Measurements from ENCODE around the gene ORAI3.
A peak's percentile ranks its signal among the peaks of the same experiment; 100 is the strongest.

The ORAI3 gene

GRCh38 chr16:30948667-30949649 is at the start of gene ORAI3:
Gene ORAI3 (plus strand): TSS chr16:30949068. CDS start chr16:30949290, 222 bp downstream.
- H3K4me3 ChIP-seq (ENCODE audit: low read depth, low read length), result peak within 1 kb of the TSS; percentile 84
- no peak for DNase-seq (ENCODE audit: low read depth)
- TF ChIP-seq, protein P1, sequence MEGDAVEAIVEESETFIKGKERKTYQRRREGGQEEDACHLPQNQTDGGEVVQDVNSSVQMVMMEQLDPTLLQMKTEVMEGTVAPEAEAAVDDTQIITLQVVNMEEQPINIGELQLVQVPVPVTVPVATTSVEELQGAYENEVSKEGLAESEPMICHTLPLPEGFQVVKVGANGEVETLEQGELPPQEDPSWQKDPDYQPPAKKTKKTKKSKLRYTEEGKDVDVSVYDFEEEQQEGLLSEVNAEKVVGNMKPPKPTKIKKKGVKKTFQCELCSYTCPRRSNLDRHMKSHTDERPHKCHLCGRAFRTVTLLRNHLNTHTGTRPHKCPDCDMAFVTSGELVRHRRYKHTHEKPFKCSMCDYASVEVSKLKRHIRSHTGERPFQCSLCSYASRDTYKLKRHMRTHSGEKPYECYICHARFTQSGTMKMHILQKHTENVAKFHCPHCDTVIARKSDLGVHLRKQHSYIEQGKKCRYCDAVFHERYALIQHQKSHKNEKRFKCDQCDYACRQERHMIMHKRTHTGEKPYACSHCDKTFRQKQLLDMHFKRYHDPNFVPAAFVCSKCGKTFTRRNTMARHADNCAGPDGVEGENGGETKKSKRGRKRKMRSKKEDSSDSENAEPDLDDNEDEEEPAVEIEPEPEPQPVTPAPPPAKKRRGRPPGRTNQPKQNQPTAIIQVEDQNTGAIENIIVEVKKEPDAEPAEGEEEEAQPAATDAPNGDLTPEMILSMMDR (IDR thresholded peaks at IDR 0.05; ENCODE audit: low read depth, low read length, missing control alignments), result no peak

DNA sequence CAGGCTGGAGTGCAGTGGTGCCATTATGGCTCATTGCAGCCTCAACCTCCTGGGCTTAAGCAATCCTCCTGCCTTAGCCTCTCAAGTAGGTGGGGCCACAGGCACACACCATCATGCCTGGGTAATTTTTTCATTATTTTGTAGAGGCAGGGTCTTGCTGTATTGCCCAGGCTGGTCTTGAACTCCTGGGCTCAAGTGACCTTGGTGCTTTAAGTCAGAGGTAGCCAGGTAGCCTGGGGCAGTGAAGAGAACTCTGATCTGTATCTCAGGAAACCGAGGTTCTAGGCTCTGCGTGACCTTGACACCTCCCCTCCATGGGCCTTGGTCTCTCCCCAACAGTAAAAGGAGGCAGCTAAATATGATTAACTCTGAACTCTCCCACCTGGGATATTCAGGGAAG is 49.1 kb upstream of the ORAI3 start:
- DNase-seq (ENCODE audit: low read depth), result no peak
- no peak overlapping the region for H3K4me3 ChIP-seq (ENCODE audit: low read depth, low read length)
- TF ChIP-seq, protein P1 (IDR thresholded peaks at IDR 0.05; ENCODE audit: low read depth, low read length, missing control alignments), result no peak

DNA sequence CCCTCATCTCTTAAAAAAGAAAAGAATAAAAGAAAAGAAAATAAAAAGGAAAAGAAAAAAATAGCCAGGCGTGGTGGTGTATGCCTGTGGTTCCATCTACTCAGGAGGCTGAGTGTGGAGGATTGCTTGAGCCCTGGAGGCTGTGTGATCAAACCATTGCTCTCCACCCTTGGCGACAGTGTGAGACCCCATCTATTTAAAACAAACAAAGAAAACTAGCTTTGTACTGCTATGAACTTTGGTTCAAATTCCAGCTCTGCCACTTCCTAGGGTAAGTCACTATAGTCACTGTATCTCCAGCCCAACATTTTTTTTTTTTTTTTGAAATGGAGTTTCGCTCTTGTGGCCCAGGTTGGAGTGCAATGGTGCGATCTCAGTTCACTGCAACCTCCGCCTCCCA is 48.3 kb upstream of the ORAI3 start:
- H3K4me3 ChIP-seq (ENCODE audit: low read depth, low read length), result no peak overlapping the region
- TF ChIP-seq, protein P1 (IDR thresholded peaks at IDR 0.05; ENCODE audit: low read depth, low read length, missing control alignments), result no peak
- no peak for DNase-seq (ENCODE audit: low read depth)

- TF ChIP-seq, protein P1 (IDR thresholded peaks at IDR 0.05; ENCODE audit: low read depth, low read length, missing control alignments), result no peak
- H3K4me3 ChIP-seq (ENCODE audit: low read depth, low read length), result peak overlapping the region; percentile 47
- no peak for DNase-seq (ENCODE audit: low read depth)
These were observed 47.5 kb upstream of the ORAI3 start for GRCh38 chr16:30901201-30902028.

DNA sequence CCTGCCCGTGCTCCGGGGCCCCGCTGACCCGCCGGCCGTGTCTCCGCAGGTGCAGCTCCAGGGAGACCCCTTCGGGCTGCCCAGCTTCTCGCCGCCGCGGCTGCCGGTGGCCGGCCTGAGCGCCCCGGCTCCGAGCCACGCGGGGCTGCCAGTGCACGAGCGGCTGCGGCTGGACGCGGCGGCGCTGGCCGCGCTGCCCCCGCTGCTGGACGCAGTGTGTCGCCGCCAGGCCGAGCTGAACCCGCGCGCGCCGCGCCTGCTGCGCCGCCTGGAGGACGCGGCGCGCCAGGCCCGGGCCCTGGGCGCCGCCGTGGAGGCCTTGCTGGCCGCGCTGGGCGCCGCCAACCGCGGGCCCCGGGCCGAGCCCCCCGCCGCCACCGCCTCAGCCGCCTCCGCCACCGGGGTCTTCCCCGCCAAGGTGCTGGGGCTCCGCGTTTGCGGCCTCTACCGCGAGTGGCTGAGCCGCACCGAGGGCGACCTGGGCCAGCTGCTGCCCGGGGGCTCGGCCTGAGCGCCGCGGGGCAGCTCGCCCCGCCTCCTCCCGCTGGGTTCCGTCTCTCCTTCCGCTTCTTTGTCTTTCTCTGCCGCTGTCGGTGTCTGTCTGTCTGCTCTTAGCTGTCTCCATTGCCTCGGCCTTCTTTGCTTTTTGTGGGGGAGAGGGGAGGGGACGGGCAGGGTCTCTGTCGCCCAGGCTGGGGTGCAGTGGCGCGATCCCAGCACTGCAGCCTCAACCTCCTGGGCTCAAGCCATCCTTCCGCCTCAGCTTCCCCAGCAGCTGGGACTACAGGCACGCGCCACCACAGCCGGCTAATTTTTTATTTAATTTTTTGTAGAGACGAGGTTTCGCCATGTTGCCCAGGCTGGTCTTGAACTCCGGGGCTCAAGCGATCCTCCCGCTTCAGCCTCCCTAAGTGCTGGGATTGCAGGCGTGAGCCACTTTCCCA is 46.6 kb upstream of the ORAI3 start:
- H3K4me3 ChIP-seq (ENCODE audit: low read depth, low read length), result peak overlapping the region; percentile 49
- TF ChIP-seq, protein P1 (IDR thresholded peaks at IDR 0.05; ENCODE audit: low read depth, low read length, missing control alignments), result peak; percentile 39
- no peak for DNase-seq (ENCODE audit: low read depth)

DNA sequence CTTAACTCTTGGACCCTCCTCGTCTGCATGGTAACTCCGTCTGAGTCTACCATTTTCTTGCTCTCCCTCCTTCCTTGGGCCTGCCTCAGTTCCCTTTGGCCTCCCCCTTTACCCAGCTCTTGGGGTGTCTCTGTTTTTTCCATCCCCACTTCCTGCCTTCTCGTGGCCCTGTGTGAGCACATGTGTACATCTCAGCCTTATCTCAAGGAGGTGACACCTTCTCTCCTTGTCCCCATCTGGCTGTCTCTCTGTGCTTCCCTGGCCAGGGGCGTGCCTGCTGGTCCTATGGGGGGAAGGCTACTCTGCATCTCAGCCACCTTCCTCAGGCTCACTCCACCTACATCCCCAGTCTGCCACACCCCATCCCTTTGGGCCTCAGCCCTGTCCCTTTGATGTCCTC is 45.9 kb upstream of the ORAI3 start:
- TF ChIP-seq, protein P1 (IDR thresholded peaks at IDR 0.05; ENCODE audit: low read depth, low read length, missing control alignments), result no peak
- DNase-seq (ENCODE audit: low read depth), result no peak
- no peak overlapping the region for H3K4me3 ChIP-seq (ENCODE audit: low read depth, low read length)

Measured in GM12864 (cell line).